ENCODE data around the gene GJD3. TPM values are rescaled to one million over a fixed set of nuclear protein-coding genes. Genes with fewer than 3 reads are reported as not detected.

Gene GJD3
- total RNA-seq, 1 donor from 2014 or later = 3.7 TPM

- DNase-seq = peak; percentile 96
Observed at GRCh38 chr17:40322358-40323315, 41.9 kb downstream of the GJD3 start.

DNA sequence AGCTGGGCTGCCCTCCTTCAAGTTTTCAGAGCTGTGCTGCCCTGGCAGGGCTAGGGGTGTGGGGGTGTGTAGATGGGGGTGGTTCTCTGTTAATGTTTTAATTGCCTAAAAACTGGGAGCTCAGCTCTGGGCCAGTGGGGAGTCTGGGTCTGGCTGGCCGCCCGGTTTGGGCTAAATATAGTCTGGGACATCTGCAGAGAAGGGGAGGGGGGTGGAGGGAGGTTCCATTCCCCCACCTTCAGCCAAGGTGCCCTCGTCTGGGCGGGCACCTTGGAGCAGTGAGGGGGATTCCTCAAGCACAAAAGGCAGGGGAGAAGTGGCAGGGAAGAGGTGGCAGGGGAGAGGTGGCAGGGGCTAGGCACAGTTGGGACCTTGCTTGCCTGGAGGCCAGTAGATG is 42.6 kb downstream of the GJD3 start:
- DNase-seq = peak; percentile 32

- DNase-seq = no peak
Observed at GRCh38 chr17:40321524-40321929, 43.0 kb downstream of the GJD3 start.

GRCh38 chr17:40320756-40321523 is 43.6 kb downstream of the GJD3 start:
- peak; percentile 23 for DNase-seq

GRCh38 chr17:40319651-40320540 is 44.6 kb downstream of the GJD3 start:
- peak; percentile 25 for DNase-seq

DNA sequence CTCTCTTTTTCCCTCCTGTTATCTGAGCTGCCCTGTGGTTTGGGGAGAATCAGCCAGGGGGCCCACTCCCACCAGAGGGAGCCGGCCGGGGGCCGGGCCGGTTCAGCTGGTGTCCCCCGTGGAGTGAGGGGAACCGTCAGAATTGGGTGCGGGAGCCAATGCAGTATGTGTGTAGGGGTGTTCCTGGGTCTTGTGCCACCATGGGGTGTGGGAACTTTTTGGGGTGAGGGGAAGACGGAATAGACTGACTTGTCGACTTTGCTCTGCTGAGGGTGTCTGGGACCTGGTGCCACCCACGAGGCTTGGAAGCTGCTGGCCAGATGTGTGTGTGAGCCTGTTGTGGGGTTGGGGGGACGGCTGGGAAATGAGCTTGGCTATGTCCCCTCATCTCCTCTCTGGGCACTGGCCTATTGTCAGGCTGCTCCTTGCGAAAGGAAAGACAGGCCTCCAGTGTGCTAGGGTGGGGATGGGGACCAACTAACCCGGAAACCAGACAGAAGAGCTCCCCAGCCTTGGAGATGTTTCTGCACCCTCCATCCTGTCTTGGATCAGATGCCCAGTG is 45.6 kb downstream of the GJD3 start:
- peak; percentile 21 for DNase-seq

- peak; percentile 97 for DNase-seq
Observed at GRCh38 chr17:40317880-40318829, 46.4 kb downstream of the GJD3 start.

DNA sequence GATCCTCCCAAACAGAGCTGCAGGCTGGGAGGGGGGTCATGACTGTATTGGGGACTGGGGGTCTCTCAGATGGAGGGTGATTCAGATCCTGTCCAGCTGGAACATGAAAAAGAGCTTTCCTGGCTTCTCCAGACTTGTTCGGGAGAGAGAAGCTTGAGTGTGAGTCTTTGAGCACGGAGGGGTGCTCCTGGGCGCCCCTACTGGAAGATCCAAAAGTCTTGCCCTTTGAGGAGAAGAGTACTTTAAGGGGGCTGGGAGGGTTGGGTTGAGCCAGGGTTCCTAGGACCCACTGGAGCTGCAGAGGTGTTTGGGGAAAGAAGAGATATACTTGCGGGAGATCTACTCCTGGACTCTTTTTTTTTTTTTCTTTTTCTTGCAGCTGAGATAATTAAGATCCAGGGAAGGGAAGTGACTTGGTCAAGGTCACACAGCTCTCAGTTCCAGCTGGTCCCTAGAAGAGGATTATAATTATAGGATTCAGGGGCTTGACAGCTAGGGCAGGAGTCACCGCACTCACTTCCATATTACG is 47.1 kb downstream of the GJD3 start:
- peak; percentile 79 for DNase-seq

DNA sequence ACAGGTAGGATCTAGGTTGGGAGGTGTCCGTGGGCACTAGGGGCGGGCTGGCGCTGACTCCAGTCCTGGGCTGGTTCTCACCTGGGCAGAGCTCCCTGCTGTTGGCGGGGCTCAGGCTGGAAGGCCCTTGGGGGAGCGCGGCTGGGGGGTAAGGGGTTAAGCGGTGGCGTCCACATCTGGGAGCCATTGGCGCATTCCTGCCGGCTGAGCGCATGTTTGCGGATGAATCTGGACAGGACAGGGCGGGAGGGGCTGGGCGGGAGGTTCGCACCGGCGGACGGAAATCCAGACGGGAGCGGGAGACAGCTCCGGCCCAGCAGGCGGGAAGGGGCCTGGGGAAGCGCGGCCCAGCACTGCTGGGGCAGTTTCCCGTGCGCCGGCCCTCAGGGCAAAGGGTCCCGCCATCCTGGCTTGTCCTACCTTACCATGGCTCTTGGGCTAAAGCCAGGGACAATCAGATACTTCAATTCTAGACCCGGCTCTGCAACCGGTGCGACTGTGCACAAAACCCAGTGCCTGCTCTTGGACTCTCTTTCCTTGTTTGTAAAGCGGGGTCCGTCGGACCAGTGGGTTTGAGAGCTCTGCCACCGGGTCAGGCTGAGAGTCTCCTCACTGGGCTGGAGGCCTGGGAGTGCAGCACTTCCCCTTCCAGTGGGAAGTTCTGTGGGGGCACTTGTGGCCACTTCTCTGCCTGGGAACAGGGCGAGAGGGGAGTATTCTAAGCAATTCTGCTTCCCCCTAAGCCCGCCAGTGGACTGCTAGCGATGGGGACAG is 47.8 kb downstream of the GJD3 start:
- DNase-seq = peak; percentile 72

- DNase-seq = no peak
Observed at GRCh38 chr17:40315678-40316570, 48.6 kb downstream of the GJD3 start.

DNA sequence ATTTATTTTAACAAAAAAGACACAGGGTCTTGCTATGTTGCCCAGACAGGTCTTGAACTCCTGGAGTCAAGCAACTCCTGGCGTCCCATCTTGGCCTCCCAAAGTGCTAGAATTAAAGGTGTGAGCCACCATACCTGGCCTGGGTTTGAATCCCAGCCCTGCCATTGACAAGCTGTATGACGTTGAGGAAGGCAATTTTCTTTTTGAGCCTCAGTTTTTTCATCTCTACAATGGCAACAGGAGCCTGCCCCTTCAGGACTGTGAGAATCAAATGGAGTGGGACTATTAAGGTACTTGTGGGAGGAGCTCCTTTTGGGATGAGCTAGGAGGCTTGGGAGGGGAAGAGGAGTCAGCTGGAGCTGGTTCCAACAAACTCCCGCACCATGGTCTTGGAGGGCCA is 49.3 kb downstream of the GJD3 start:
- no peak for DNase-seq

GRCh38 chr17:40314584-40314956 is 50.0 kb downstream of the GJD3 start:
- DNase-seq = peak; percentile 97

GRCh38 chr17:40313668-40314583 is 50.6 kb downstream of the GJD3 start:
- no peak for DNase-seq

All from dermis blood vessel endothelial cell (primary cell).